NCI-H82 treated with DMSO at 0.1 percent for 48 hours (cell line): ENCODE measurements around the gene CRLF3.
A peak's percentile ranks its signal among the peaks of the same experiment; 100 is the strongest.
"Not testable (repeated sequence)": the region's sequence is repeated elsewhere in the genome, so short reads cannot be mapped to it uniquely, and the experiment has no call there.

Source experiments
- DNase-seq: peaks from one replicate; lab custom pipeline; 2025; ENCODE audit not compliant: unreplicated experiment; lab: John Stamatoyannopoulos, UW

The CRLF3 gene

GRCh38 chr17:30824356-30825145 lies at the start of gene CRLF3:
TSS of gene CRLF3 (minus strand) at chr17:30824692. CDS start at chr17:30824651, 41 bp downstream.
- peak; percentile 65 for DNase-seq

- no peak for DNase-seq
Observed at GRCh38 chr17:30869005-30869404, 44.5 kb upstream of the CRLF3 start.

GRCh38 chr17:30864636-30865035 lies 40.1 kb upstream of the CRLF3 start:
- DNase-seq = no peak

GRCh38 chr17:30858556-30859250 lies 34.2 kb upstream of the CRLF3 start:
- no peak for DNase-seq

GRCh38 chr17:30854146-30854545 lies 29.7 kb upstream of the CRLF3 start:
- no peak for DNase-seq

GRCh38 chr17:30848021-30848420 lies 23.5 kb upstream of the CRLF3 start:
- no peak for DNase-seq

GRCh38 chr17:30840771-30841170 lies 16.3 kb upstream of the CRLF3 start:
- DNase-seq = no peak

- no peak for DNase-seq
Observed at GRCh38 chr17:30838202-30838807, 13.8 kb upstream of the CRLF3 start.

- DNase-seq = no peak
Observed at GRCh38 chr17:30832438-30833124, 8.1 kb upstream of the CRLF3 start.

GRCh38 chr17:30831663-30832437 lies 7.4 kb upstream of the CRLF3 start, which contains the start of gene ATAD5:
TSS of gene ATAD5 (plus strand) at chr17:30831966. CDS start at chr17:30832348, 382 bp downstream.
- peak; percentile 50 for DNase-seq

- no peak for DNase-seq
Observed at GRCh38 chr17:30831257-30831656, 6.8 kb upstream of the CRLF3 start.

GRCh38 chr17:30829022-30829421 lies 4.5 kb upstream of the CRLF3 start:
- DNase-seq = no peak

GRCh38 chr17:30827082-30827481 lies 2.6 kb upstream of the CRLF3 start:
- DNase-seq = no peak

GRCh38 chr17:30824002-30824355 lies 513 bp downstream of the CRLF3 start:
- no peak for DNase-seq

GRCh38 chr17:30823421-30823820 lies 1.1 kb downstream of the CRLF3 start:
- no peak for DNase-seq

- DNase-seq = not testable (repeated sequence)
Observed at GRCh38 chr17:30822919-30823318, 1.6 kb downstream of the CRLF3 start.

- no peak for DNase-seq
Observed at GRCh38 chr17:30821871-30822723, 2.4 kb downstream of the CRLF3 start.

- DNase-seq = no peak
Observed at GRCh38 chr17:30819971-30820705, 4.4 kb downstream of the CRLF3 start.

GRCh38 chr17:30816165-30816564 lies 8.3 kb downstream of the CRLF3 start:
- DNase-seq = no peak
